ENCODE measurements around the gene SLC16A2. TPM values are rescaled to one million over a fixed set of nuclear protein-coding genes. Genes with fewer than 3 reads are reported as not detected.
A peak's percentile ranks its signal among the peaks of the same experiment; 100 is the strongest.

The SLC16A2 gene
- total RNA-seq, 1 experiment from 2014 or later: 6.2 TPM

- H3K36me3 ChIP-seq: no peaks in the 10 kb centered on the region
- H3K27me3 ChIP-seq: no peaks in the 10 kb centered on the region
- DNase-seq: no peak
- H3K9me3 ChIP-seq: no peaks in the 10 kb centered on the region
- H3K4me3 ChIP-seq: no peak overlapping the region
Observed at GRCh38 chrX:74540635-74541249, 119.4 kb downstream of the SLC16A2 start.

GRCh38 chrX:74545880-74546523 is 124.7 kb downstream of the SLC16A2 start:
- no peaks in the 10 kb centered on the region for H3K9me3 ChIP-seq

GRCh38 chrX:74546984-74547383 is 125.7 kb downstream of the SLC16A2 start:
- H3K4me3 ChIP-seq: no peak overlapping the region
- H3K9me3 ChIP-seq: no peaks in the 10 kb centered on the region
- H3K27me3 ChIP-seq: no peaks in the 10 kb centered on the region
- DNase-seq: no peak
- H3K36me3 ChIP-seq: no peaks in the 10 kb centered on the region

More at GRCh38 chrX:74545880-74546523, 124.7 kb downstream of the SLC16A2 start:
- H3K4me3 ChIP-seq: no peak overlapping the region
- H3K27me3 ChIP-seq: no peaks in the 10 kb centered on the region
- DNase-seq: no peak
- H3K36me3 ChIP-seq: no peaks in the 10 kb centered on the region

GRCh38 chrX:74550295-74550802 is 129.1 kb downstream of the SLC16A2 start:
- DNase-seq: peak; percentile 50
- no peaks in the 10 kb centered on the region for H3K9me3 ChIP-seq

GRCh38 chrX:74551934-74552333 is 130.6 kb downstream of the SLC16A2 start:
- Histone ChIP-seq H3K27me3 (no peaks in the 10 kb centered on the region), H3K36me3 (no peaks in the 10 kb centered on the region), H3K4me3 (no peak overlapping the region), H3K9me3 (no peaks in the 10 kb centered on the region)
- DNase-seq: no peak

More at GRCh38 chrX:74550295-74550802, 129.1 kb downstream of the SLC16A2 start:
- no peaks in the 10 kb centered on the region for H3K27me3 ChIP-seq
- no peak overlapping the region for H3K4me3 ChIP-seq
- no peaks in the 10 kb centered on the region for H3K36me3 ChIP-seq

GRCh38 chrX:74557378-74557777 is 136.1 kb downstream of the SLC16A2 start:
- H3K4me3 ChIP-seq: no peak overlapping the region
- no peak for DNase-seq
- no peaks in the 10 kb centered on the region for H3K36me3 ChIP-seq
- no peaks in the 10 kb centered on the region for H3K27me3 ChIP-seq
- H3K9me3 ChIP-seq: no peaks in the 10 kb centered on the region

GRCh38 chrX:74578137-74578536 is 156.8 kb downstream of the SLC16A2 start:
- DNase-seq: no peak
- H3K36me3 ChIP-seq: no peaks in the 10 kb centered on the region
- H3K9me3 ChIP-seq: no peaks in the 10 kb centered on the region
- H3K27me3 ChIP-seq: no peaks in the 10 kb centered on the region
- no peak overlapping the region for H3K4me3 ChIP-seq

- no peaks in the 10 kb centered on the region for H3K36me3 ChIP-seq
- no peaks in the 10 kb centered on the region for H3K27me3 ChIP-seq
- H3K4me3 ChIP-seq: no peak overlapping the region
- no peaks in the 10 kb centered on the region for H3K9me3 ChIP-seq
- no peak for DNase-seq
Observed at GRCh38 chrX:74579597-74580198, 158.4 kb downstream of the SLC16A2 start.

Other genes with a start within 250 kb of the SLC16A2 start
- not detected in 2 replicates for gene ZCCHC13, start 117.3 kb upstream of the SLC16A2 start, total RNA-seq (2014; rRNA removed; shearing (Covaris generic); ENCODE audit: low replicate concordance)
- gene RLIM, start 193.1 kb downstream of the SLC16A2 start, total RNA-seq (2014; rRNA removed; shearing (Covaris generic); ENCODE audit: low replicate concordance): 18.9 and 27.5 TPM in 2 replicates